ENCODE measurements around the gene TNS3. TPM values are rescaled to one million over a fixed set of nuclear protein-coding genes. Genes with fewer than 3 reads are reported as not detected.

The TNS3 gene
- polyA plus RNA-seq, 3 donors: 5.2 to 30.3 (median 7.9) TPM

- H3K27me3 Mint-ChIP-seq (ENCODE audit: low read depth in 3 of 3): no peaks in the 10 kb centered on the region
- peaks cover 32 to 49% of the 10 kb centered on the region in 2 donors for H3K36me3 Mint-ChIP-seq
- H3K27ac Mint-ChIP-seq: no peak overlapping the region
- 100% methylated on average over 3 of the region's 5 CpGs for WGBS (ENCODE audit: insufficient coverage)
- Histone ChIP-seq H3K4me3 (replicated peaks in 1 of 3; ENCODE audit: low read depth in 2 of 3, low read length in 3 of 3) (no peak overlapping the region), H3K36me3 (replicated peaks in 1 of 2; ENCODE audit: control insufficient read depth in 1 of 2, insufficient read depth in 2 of 2, low read length in 2 of 2) (peaks cover 29 to 92% of the 10 kb centered on the region in 2 donors), H3K4me1 (ENCODE audit: control insufficient read depth in 1 of 2, insufficient read depth in 2 of 2, low read length in 2 of 2) (no peaks in the 10 kb centered on the region), H3K79me2 (ENCODE audit: insufficient read depth, low read length) (peaks cover 45% of the 10 kb centered on the region), H2AFZ (ENCODE audit: insufficient read depth, low read depth, low read length, poor library complexity, severe bottlenecking) (no peak overlapping the region), H3K4me2 (replicated peaks; ENCODE audit: extremely low read depth, low read length, poor library complexity, severe bottlenecking) (no peak overlapping the region), H3K9me3 (replicated peaks in 1 of 2; ENCODE audit: control insufficient read depth in 1 of 2, insufficient read depth in 1 of 2, low read length in 2 of 2) (no peaks in the 10 kb centered on the region), H3K9ac (ENCODE audit: insufficient read depth, low read length, poor library complexity, severe bottlenecking) (no peak overlapping the region), H3K27ac (ENCODE audit: low read depth in 1 of 2, low read length in 2 of 2) (no peak overlapping the region), H4K20me1 (ENCODE audit: insufficient read depth, low read length) (peaks cover 100% of the 10 kb centered on the region), H3K27me3 (ENCODE audit: control insufficient read depth in 2 of 2, insufficient read depth in 2 of 2, low read length in 2 of 2) (no peaks in the 10 kb centered on the region)
- H3K4me3 Mint-ChIP-seq: no peak overlapping the region
- no peaks in the 10 kb centered on the region for H3K4me1 Mint-ChIP-seq
- intact Hi-C loops (cut with micrococcal nuclease): no loop called here
- DNase-seq: no peak
- no peak for TF ChIP-seq CTCF (IDR thresholded peaks at IDR 0.05)
- H3K9me3 Mint-ChIP-seq: no peaks in the 10 kb centered on the region
These were observed 226.2 kb downstream of the TNS3 start for GRCh38 chr7:47355684-47356083.

- Histone ChIP-seq H3K79me2 (ENCODE audit: insufficient read depth, low read length) (peaks cover 39% of the 10 kb centered on the region), H3K4me2 (replicated peaks; ENCODE audit: extremely low read depth, low read length, poor library complexity, severe bottlenecking) (no peak overlapping the region), H3K27me3 (ENCODE audit: control insufficient read depth in 2 of 2, insufficient read depth in 2 of 2, low read length in 2 of 2) (no peaks in the 10 kb centered on the region), H3K27ac (ENCODE audit: low read depth in 1 of 2, low read length in 2 of 2) (no peak overlapping the region), H4K20me1 (ENCODE audit: insufficient read depth, low read length) (peaks cover 100% of the 10 kb centered on the region), H3K9ac (ENCODE audit: insufficient read depth, low read length, poor library complexity, severe bottlenecking) (no peak overlapping the region), H3K4me1 (ENCODE audit: control insufficient read depth in 1 of 2, insufficient read depth in 2 of 2, low read length in 2 of 2) (no peaks in the 10 kb centered on the region), H3K36me3 (replicated peaks in 1 of 2; ENCODE audit: control insufficient read depth in 1 of 2, insufficient read depth in 2 of 2, low read length in 2 of 2) (peaks cover 22 to 92% of the 10 kb centered on the region in 2 donors), H2AFZ (ENCODE audit: insufficient read depth, low read depth, low read length, poor library complexity, severe bottlenecking) (no peak overlapping the region), H3K4me3 (replicated peaks in 1 of 3; ENCODE audit: low read depth in 2 of 3, low read length in 3 of 3) (no peak overlapping the region), H3K9me3 (replicated peaks in 1 of 2; ENCODE audit: control insufficient read depth in 1 of 2, insufficient read depth in 1 of 2, low read length in 2 of 2) (no peaks in the 10 kb centered on the region)
- 93% methylated on average over 22 of the region's 22 CpGs for WGBS (ENCODE audit: insufficient coverage)
- Mint-ChIP-seq H3K27ac (peak overlapping the region in 3 of 7 donors; percentile 52 to 68 (median 61)), H3K9me3 (no peaks in the 10 kb centered on the region), H3K27me3 (ENCODE audit: low read depth in 3 of 3) (no peaks in the 10 kb centered on the region), H3K4me3 (no peak overlapping the region), H3K4me1 (no peaks in the 10 kb centered on the region), H3K36me3 (peaks cover 33 to 50% of the 10 kb centered on the region in 2 donors)
- no peak for DNase-seq
- no peak for TF ChIP-seq CTCF (IDR thresholded peaks at IDR 0.05)
- intact Hi-C loops (cut with micrococcal nuclease): no loop called here
These were observed 226.9 kb downstream of the TNS3 start for GRCh38 chr7:47354831-47355541.

All from CD14-positive monocyte (primary cell).